ENCODE measurements around the gene PLEKHA1. TPM values are rescaled to one million over a fixed set of nuclear protein-coding genes. Genes with fewer than 3 reads are reported as not detected.
A peak's percentile ranks its signal among the peaks of the same experiment; 100 is the strongest.

The PLEKHA1 gene
- total and polyA plus RNA-seq, 9 donors: 16.7 to 31.1 (median 27.1) TPM

- Histone ChIP-seq H3K27ac (peak overlapping the region in 1 of 2 donors; percentile 66), H3K4me1 (ENCODE audit: insufficient read depth) (peaks cover 22% of the 10 kb centered on the region), H3K4me3 (no peak overlapping the region), H3K27me3 (no peaks in the 10 kb centered on the region), H3K9me3 (no peaks in the 10 kb centered on the region), H3K36me3 (no peaks in the 10 kb centered on the region)
- intact Hi-C loops (cut with DNase I): loop anchor here in 1 of 4 donors (10.0 kb wide), 1 partner anchor 95 kb away; the partner anchor contains the start of gene DMBT1
- DNase-seq: no peak
- TF ChIP-seq CTCF (IDR thresholded peaks at IDR 0.05): no peak
- TF ChIP-seq POLR2A (IDR thresholded peaks at IDR 0.05): no peak
- TF ChIP-seq EP300 (IDR thresholded peaks at IDR 0.05): no peak
- 76 to 84% (median 80%) methylated on average over 4 of the region's 4 CpGs for WGBS, 3 donors
Measured at GRCh38 chr10:122469848-122470247, 95.3 kb downstream of the PLEKHA1 start.

GRCh38 chr10:122471531-122472177 is 97.1 kb downstream of the PLEKHA1 start:
- Histone ChIP-seq H3K9me3 (no peaks in the 10 kb centered on the region), H3K36me3 (no peaks in the 10 kb centered on the region), H3K4me1 (ENCODE audit: insufficient read depth) (peaks cover 26% of the 10 kb centered on the region), H3K27ac (no peak overlapping the region), H3K27me3 (no peaks in the 10 kb centered on the region), H3K4me3 (no peak overlapping the region)
- intact Hi-C loops (cut with DNase I): no loop called here
- TF ChIP-seq POLR2A (IDR thresholded peaks at IDR 0.05) (no peak), EP300 (IDR thresholded peaks at IDR 0.05) (no peak), CTCF (IDR thresholded peaks at IDR 0.05) (no peak)
- DNase-seq: no peak
- 97 to 99% (median 98%) methylated on average over 4 of the region's 4 CpGs for WGBS, 3 donors

- Histone ChIP-seq H3K36me3 (no peaks in the 10 kb centered on the region), H3K9me3 (no peaks in the 10 kb centered on the region), H3K27ac (no peak overlapping the region), H3K4me1 (ENCODE audit: insufficient read depth) (peaks cover 26% of the 10 kb centered on the region), H3K4me3 (no peak overlapping the region), H3K27me3 (no peaks in the 10 kb centered on the region)
- 41 to 68% (median 58%) methylated on average over 8 of the region's 8 CpGs for WGBS, 3 donors
- TF ChIP-seq EP300 (IDR thresholded peaks at IDR 0.05): no peak
- TF ChIP-seq CTCF (IDR thresholded peaks at IDR 0.05): no peak
- no peak for TF ChIP-seq POLR2A (IDR thresholded peaks at IDR 0.05)
- intact Hi-C loops (cut with DNase I): no loop called here
- no peak for DNase-seq
Measured at GRCh38 chr10:122473116-122473515, 98.6 kb downstream of the PLEKHA1 start.

GRCh38 chr10:122474131-122474818 is 99.8 kb downstream of the PLEKHA1 start:
- DNase-seq: peak in 3 of 5 donors; percentile 36 to 64 (median 59)
- H3K27ac ChIP-seq: no peak overlapping the region
- no peak overlapping the region for H3K4me3 ChIP-seq
- 5 to 16% (median 6%) methylated on average over 15 of the region's 15 CpGs for WGBS, 3 donors
- H3K36me3 ChIP-seq: no peaks in the 10 kb centered on the region
- H3K4me1 ChIP-seq (ENCODE audit: insufficient read depth): peaks cover 26% of the 10 kb centered on the region
- no peak for TF ChIP-seq CTCF (IDR thresholded peaks at IDR 0.05)
- no peak for TF ChIP-seq POLR2A (IDR thresholded peaks at IDR 0.05)
- no peak for TF ChIP-seq EP300 (IDR thresholded peaks at IDR 0.05)
- H3K9me3 ChIP-seq: no peaks in the 10 kb centered on the region
- no peaks in the 10 kb centered on the region for H3K27me3 ChIP-seq
- intact Hi-C loops (cut with DNase I): no loop called here
